ENCODE measurements around the gene GSTA3.
"Not testable (repeated sequence)": the region's sequence is repeated elsewhere in the genome, so short reads cannot be mapped to it uniquely, and the experiment has no call there.

The GSTA3 gene

GRCh38 chr6:52909531-52909930, at the start of gene GSTA3:
GSTA3 (minus strand) TSS chr6:52909698; CDS start chr6:52905834, 3,864 bp downstream.
- DNase-seq: no peak

GRCh38 chr6:52958546-52959255, 49.2 kb upstream of the GSTA3 start:
- DNase-seq: no peak

- DNase-seq: no peak
Observed at GRCh38 chr6:52955871-52956270, 46.4 kb upstream of the GSTA3 start.

- no peak for DNase-seq
Observed at GRCh38 chr6:52953911-52954839, 44.7 kb upstream of the GSTA3 start.

GRCh38 chr6:52946306-52946705, 36.8 kb upstream of the GSTA3 start:
- DNase-seq: no peak

- DNase-seq: not testable (repeated sequence)
Observed at GRCh38 chr6:52942821-52943220, 33.3 kb upstream of the GSTA3 start.

- DNase-seq: no peak
Observed at GRCh38 chr6:52942221-52942620, 32.7 kb upstream of the GSTA3 start.

- no peak for DNase-seq
Observed at GRCh38 chr6:52937908-52938307, 28.4 kb upstream of the GSTA3 start.

- DNase-seq: no peak
Observed at GRCh38 chr6:52933778-52934177, 24.3 kb upstream of the GSTA3 start.

- no peak for DNase-seq
Observed at GRCh38 chr6:52931351-52931750, 21.9 kb upstream of the GSTA3 start.

GRCh38 chr6:52929321-52930164, 20.0 kb upstream of the GSTA3 start:
- DNase-seq: no peak

GRCh38 chr6:52927451-52927850, 18.0 kb upstream of the GSTA3 start:
- DNase-seq: no peak

- DNase-seq: no peak
Observed at GRCh38 chr6:52925919-52926792, 16.7 kb upstream of the GSTA3 start.

- no peak for DNase-seq
Observed at GRCh38 chr6:52925042-52925441, 15.5 kb upstream of the GSTA3 start.

- DNase-seq: not testable (repeated sequence)
Observed at GRCh38 chr6:52923689-52924088, 14.2 kb upstream of the GSTA3 start.

- no peak for DNase-seq
Observed at GRCh38 chr6:52922161-52922560, 12.7 kb upstream of the GSTA3 start.

GRCh38 chr6:52921743-52922142, 12.2 kb upstream of the GSTA3 start:
- DNase-seq: no peak

- DNase-seq: not testable (repeated sequence)
Observed at GRCh38 chr6:52919511-52919910, 10.0 kb upstream of the GSTA3 start.

- not testable (repeated sequence) for DNase-seq
Observed at GRCh38 chr6:52918771-52919170, 9.3 kb upstream of the GSTA3 start.

GRCh38 chr6:52918027-52918686, 8.7 kb upstream of the GSTA3 start:
- DNase-seq: not testable (repeated sequence)

- no peak for DNase-seq
Observed at GRCh38 chr6:52914516-52914915, 5.0 kb upstream of the GSTA3 start.

Measured in activated effector memory CD4-positive, alpha-beta T cell treated with Interleukin-2 at 50 U/mL for 16 hours (primary cell).